Measurements from ENCODE around the gene ORMDL2.

Gene ORMDL2

DNA sequence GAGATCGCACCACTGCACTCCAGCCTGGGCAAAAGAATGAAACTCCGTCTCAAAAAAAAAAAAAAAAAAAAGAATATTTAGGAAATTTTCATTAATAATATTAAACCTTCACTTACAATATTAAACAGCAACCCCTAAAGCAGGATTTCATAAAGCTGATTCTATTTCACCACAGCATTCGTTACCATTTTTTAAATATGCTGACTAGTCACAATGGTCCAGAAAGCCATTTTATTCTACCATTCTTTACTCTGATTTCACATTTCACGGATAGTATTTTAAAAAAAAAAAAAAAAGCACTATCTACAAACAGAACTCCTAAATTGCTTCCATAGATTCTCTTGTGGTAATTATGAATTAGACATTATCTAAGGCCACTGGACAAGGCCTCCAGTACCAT is 27.9 kb upstream of the ORMDL2 start:
- peaks cover 88% of the 10 kb centered on the region for H3K36me3 ChIP-seq (ENCODE audit: control insufficient read depth, low read length)
- H3K79me2 ChIP-seq (ENCODE audit: control insufficient read depth, low read length), result 0 out of 2 replicates have a peak, but pooled peaks cover 4% of the 10 kb centered on the region
- H3K4me2 ChIP-seq (ENCODE audit: low read length), result no peak overlapping the region
- H3K27ac ChIP-seq (ENCODE audit: low read depth, low read length), result no peak overlapping the region
- H3F3A ChIP-seq (ENCODE audit: control insufficient read depth, insufficient read depth), result peaks cover 6% of the 10 kb centered on the region
- no peaks in the 10 kb centered on the region for H3K4me1 ChIP-seq (ENCODE audit: control insufficient read depth, low read length)
- H3K9me3 ChIP-seq (ENCODE audit: control insufficient read depth, insufficient read depth, low read length), result no peaks in the 10 kb centered on the region
- H3K4me3 ChIP-seq (ENCODE audit: low read length), result no peak overlapping the region
- no peaks in the 10 kb centered on the region for H3K9me2 ChIP-seq (replicated peaks; ENCODE audit: control insufficient read depth, low read length)
- no peaks in the 10 kb centered on the region for H4K20me1 ChIP-seq (ENCODE audit: control insufficient read depth, insufficient read depth, low read depth, low read length)
- H3K27me3 ChIP-seq (ENCODE audit: control insufficient read depth, low read length), result no peaks in the 10 kb centered on the region
- TF ChIP-seq EZH2phosphoT487 (IDR thresholded peaks at IDR 0.05; ENCODE audit: borderline replicate concordance, low read length), result no peak
- TF ChIP-seq, protein P1, sequence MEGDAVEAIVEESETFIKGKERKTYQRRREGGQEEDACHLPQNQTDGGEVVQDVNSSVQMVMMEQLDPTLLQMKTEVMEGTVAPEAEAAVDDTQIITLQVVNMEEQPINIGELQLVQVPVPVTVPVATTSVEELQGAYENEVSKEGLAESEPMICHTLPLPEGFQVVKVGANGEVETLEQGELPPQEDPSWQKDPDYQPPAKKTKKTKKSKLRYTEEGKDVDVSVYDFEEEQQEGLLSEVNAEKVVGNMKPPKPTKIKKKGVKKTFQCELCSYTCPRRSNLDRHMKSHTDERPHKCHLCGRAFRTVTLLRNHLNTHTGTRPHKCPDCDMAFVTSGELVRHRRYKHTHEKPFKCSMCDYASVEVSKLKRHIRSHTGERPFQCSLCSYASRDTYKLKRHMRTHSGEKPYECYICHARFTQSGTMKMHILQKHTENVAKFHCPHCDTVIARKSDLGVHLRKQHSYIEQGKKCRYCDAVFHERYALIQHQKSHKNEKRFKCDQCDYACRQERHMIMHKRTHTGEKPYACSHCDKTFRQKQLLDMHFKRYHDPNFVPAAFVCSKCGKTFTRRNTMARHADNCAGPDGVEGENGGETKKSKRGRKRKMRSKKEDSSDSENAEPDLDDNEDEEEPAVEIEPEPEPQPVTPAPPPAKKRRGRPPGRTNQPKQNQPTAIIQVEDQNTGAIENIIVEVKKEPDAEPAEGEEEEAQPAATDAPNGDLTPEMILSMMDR (IDR thresholded peaks at IDR 0.05; ENCODE audit: low read depth, low read length, poor library complexity, severe bottlenecking), result no peak

DNA sequence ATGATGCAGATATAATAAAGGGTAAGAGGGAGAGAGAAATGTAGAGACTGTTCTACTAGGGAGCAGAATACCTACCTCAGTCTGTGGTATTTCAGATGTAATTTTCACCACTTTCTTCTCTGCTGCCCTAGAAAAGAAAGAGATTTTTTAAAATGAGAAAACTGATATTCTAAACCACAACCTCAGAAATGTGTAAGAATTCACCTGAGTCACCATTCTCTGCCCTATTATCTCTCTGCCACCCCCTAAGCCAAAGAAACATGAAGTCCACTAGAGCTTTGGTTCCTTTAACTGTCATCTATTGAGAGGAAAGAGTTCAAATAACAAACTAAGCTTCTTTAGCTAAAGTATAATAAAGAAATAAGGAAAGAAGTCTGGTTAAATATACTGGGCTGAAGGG is 21.9 kb upstream of the ORMDL2 start:
- Histone ChIP-seq H3K4me2 (ENCODE audit: low read length) (no peak overlapping the region), H3K27ac (ENCODE audit: low read depth, low read length) (no peak overlapping the region), H3K36me3 (ENCODE audit: control insufficient read depth, low read length) (peaks cover 94% of the 10 kb centered on the region), H3K4me1 (ENCODE audit: control insufficient read depth, low read length) (no peaks in the 10 kb centered on the region), H3K27me3 (ENCODE audit: control insufficient read depth, low read length) (no peaks in the 10 kb centered on the region), H3K4me3 (ENCODE audit: low read length) (no peak overlapping the region), H3K9me2 (replicated peaks; ENCODE audit: control insufficient read depth, low read length) (no peaks in the 10 kb centered on the region), H3F3A (ENCODE audit: control insufficient read depth, insufficient read depth) (peaks cover 12% of the 10 kb centered on the region), H3K9me3 (ENCODE audit: control insufficient read depth, insufficient read depth, low read length) (no peaks in the 10 kb centered on the region), H3K79me2 (ENCODE audit: control insufficient read depth, low read length) (peaks cover 27% of the 10 kb centered on the region), H4K20me1 (ENCODE audit: control insufficient read depth, insufficient read depth, low read depth, low read length) (peaks cover 8% of the 10 kb centered on the region)
- no peak for TF ChIP-seq EZH2phosphoT487 (IDR thresholded peaks at IDR 0.05; ENCODE audit: borderline replicate concordance, low read length)
- TF ChIP-seq, protein P1 (IDR thresholded peaks at IDR 0.05; ENCODE audit: low read depth, low read length, poor library complexity, severe bottlenecking), result no peak

DNA sequence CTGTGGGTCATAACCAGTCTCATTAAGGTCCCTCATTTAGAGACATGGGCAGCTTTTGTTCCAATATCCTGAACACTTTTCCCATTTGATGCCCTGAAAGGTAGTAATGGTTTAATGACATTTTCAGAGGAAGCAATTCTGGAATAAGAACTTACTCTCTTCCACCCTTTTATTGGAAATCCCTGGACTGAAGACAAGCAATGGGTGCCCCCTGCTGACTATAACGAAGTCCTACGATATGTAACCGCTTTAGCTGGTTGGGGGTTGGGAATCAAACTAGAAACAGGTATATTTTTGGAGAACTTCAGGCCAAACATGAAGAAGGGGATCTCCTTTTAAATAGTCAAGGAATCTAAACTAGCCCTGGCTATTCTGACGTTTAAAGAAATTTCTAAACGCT is 20.8 kb upstream of the ORMDL2 start:
- Histone ChIP-seq H3F3A (ENCODE audit: control insufficient read depth, insufficient read depth) (peaks cover 8% of the 10 kb centered on the region), H3K9me3 (ENCODE audit: control insufficient read depth, insufficient read depth, low read length) (no peaks in the 10 kb centered on the region), H4K20me1 (ENCODE audit: control insufficient read depth, insufficient read depth, low read depth, low read length) (peaks cover 8% of the 10 kb centered on the region), H3K27ac (ENCODE audit: low read depth, low read length) (no peak overlapping the region), H3K4me2 (ENCODE audit: low read length) (no peak overlapping the region), H3K4me1 (ENCODE audit: control insufficient read depth, low read length) (no peaks in the 10 kb centered on the region), H3K79me2 (ENCODE audit: control insufficient read depth, low read length) (peaks cover 27% of the 10 kb centered on the region), H3K4me3 (ENCODE audit: low read length) (no peak overlapping the region), H3K36me3 (ENCODE audit: control insufficient read depth, low read length) (peaks cover 96% of the 10 kb centered on the region), H3K9me2 (replicated peaks; ENCODE audit: control insufficient read depth, low read length) (no peaks in the 10 kb centered on the region), H3K27me3 (ENCODE audit: control insufficient read depth, low read length) (no peaks in the 10 kb centered on the region)
- no peak for TF ChIP-seq EZH2phosphoT487 (IDR thresholded peaks at IDR 0.05; ENCODE audit: borderline replicate concordance, low read length)
- TF ChIP-seq, protein P1 (IDR thresholded peaks at IDR 0.05; ENCODE audit: low read depth, low read length, poor library complexity, severe bottlenecking), result peak; percentile 70

All from DOHH2 (cell line).